Fibroblast of mammary gland (primary cell): ENCODE results near the gene MAPKAP1.

ENCODE experiments used
- DNase-seq: peaks from one replicate; pipeline ENCODE4 v3.0.0-alpha.2; 2010; ENCODE audit warnings: low read depth
- H3K4me3 ChIP-seq: 2 replicates; pipeline ENCODE4 v1.5.1; 2011; ENCODE audit warnings: low read depth, mild to moderate bottlenecking, low read length, moderate library complexity; ENCODE audit not compliant: control insufficient read depth
- CTCF ChIP-seq: conservative IDR thresholded peaks from 2 replicates; pipeline ENCODE4 v1.5.1; 2011; ENCODE audit warnings: low read depth, low read length, inconsistent platforms; ENCODE audit not compliant: control insufficient read depth, insufficient read depth

Gene MAPKAP1

GRCh38 chr9:125416517-125416916, 290.5 kb downstream of the MAPKAP1 start:
- DNase-seq: no peak
- no peak overlapping the region for H3K4me3 ChIP-seq
- TF ChIP-seq CTCF: no peak

GRCh38 chr9:125415583-125416460, 291.2 kb downstream of the MAPKAP1 start:
- no peak overlapping the region for H3K4me3 ChIP-seq
- TF ChIP-seq CTCF: no peak
- DNase-seq: no peak

GRCh38 chr9:125413579-125413978, 293.4 kb downstream of the MAPKAP1 start:
- no peak overlapping the region for H3K4me3 ChIP-seq
- TF ChIP-seq CTCF: no peak
- no peak for DNase-seq

DNA sequence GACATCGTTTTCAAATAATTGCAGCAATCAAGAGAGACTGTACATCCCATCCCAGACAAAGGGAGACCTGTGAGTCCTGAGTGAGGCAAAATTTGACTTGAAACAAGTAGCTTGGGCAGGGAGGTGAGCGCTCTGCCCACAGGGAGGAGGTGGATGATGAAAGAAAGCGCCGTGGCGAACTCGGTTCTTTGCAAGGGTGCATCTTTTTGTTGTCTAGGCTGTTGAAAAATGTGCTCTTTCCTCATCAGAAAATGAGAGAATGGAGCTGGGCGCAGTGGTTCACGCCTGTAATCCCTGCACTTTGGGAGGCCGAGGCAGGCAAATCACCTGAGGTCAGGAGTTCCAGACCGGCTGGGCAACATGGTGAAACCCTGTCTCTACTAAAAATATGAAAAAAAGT, 294.8 kb downstream of the MAPKAP1 start:
- no peak for TF ChIP-seq CTCF
- no peak for DNase-seq
- no peak overlapping the region for H3K4me3 ChIP-seq

GRCh38 chr9:125411171-125411756, 295.7 kb downstream of the MAPKAP1 start:
- no peak for DNase-seq
- no peak for TF ChIP-seq CTCF
- H3K4me3 ChIP-seq: no peak overlapping the region

GRCh38 chr9:125410522-125410894, 296.5 kb downstream of the MAPKAP1 start:
- DNase-seq: no peak
- no peak overlapping the region for H3K4me3 ChIP-seq
- no peak for TF ChIP-seq CTCF
